ENCODE data around the gene B3GNT9.

B3GNT9 gene

DNA sequence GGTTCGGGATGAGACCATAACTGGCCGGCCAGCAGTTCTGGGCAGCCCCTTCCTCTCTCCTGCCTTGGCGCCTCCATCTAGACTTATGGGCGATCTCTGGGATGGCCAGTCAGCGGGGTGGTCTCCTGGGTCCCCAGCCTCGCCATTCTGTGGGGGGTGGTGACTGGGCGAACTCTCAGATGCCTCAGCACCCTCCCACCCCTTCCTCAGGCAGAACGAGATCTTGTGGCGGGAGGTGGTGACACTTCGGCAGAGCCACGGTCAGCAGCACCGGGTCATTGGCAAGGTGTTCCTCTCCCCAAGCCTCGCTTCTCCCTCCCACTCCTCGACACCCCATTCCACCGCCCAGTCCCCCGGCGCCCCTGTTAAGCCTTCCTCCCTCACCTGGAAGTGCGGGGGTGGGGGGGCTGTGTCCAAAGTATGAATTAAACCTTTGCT, 15.3 kb upstream of the B3GNT9 start:
- no peak for DNase-seq

- no peak for DNase-seq
Observed at GRCh38 chr16:67165121-67166078, 14.6 kb upstream of the B3GNT9 start.

- DNase-seq, result peak in 1 of 2 donors; percentile 32
Observed at GRCh38 chr16:67164599-67165061, 13.8 kb upstream of the B3GNT9 start, which contains the start of gene HSF4. TSS of gene HSF4 (plus strand) at chr16:67164745. CDS start at chr16:67164812, 67 bp downstream.

- DNase-seq, result no peak
Observed at GRCh38 chr16:67163999-67164558, 13.3 kb upstream of the B3GNT9 start.

DNA sequence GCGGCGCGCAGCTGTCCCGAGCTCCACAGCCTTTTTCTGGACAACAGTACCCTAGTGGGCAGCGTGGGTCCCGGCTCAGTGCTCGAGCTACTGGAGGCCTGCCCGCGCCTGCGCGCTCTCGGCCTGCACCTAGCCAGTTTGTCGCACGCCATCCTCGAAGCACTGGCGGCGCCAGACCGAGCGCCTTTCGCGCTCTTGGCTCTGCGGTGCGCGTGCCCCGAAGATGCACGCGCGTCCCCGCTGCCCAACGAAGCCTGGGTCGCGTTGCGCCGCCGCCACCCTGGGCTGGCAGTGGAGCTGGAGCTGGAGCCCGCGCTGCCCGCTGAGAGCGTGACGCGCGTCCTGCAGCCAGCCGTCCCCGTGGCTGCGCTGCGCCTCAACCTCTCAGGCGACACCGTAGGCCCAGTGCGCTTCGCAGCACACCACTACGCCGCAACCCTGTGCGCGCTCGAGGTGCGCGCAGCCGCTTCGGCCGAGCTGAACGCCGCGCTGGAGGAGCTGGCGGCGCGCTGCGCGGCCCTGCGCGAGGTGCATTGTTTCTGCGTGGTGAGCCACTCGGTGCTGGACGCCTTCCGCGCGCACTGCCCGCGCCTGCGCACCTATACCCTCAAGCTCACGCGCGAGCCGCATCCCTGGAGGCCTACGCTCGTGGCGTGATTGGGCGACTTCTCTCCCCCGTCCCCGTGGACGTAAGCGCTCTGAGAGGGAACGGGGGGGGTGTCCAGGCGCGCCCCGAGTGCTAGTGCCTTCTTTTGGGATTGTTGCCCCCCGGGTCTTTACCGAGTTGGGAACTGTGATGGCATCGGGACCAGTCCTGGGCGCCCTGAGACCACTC, 12.6 kb upstream of the B3GNT9 start:
- peak in 1 of 2 donors; percentile 51 for DNase-seq

GRCh38 chr16:67162506-67163163, 11.8 kb upstream of the B3GNT9 start:
- no peak for DNase-seq

GRCh38 chr16:67161595-67162058, 10.8 kb upstream of the B3GNT9 start:
- no peak for DNase-seq

- peak; percentile 69 to 73 for DNase-seq
Observed at GRCh38 chr16:67158637-67159600, 8.1 kb upstream of the B3GNT9 start.

- no peak for DNase-seq
Observed at GRCh38 chr16:67157892-67158635, 7.3 kb upstream of the B3GNT9 start.

- no peak for DNase-seq
Observed at GRCh38 chr16:67157106-67157748, 6.4 kb upstream of the B3GNT9 start.

- no peak for DNase-seq
Observed at GRCh38 chr16:67156143-67156844, 5.5 kb upstream of the B3GNT9 start.

GRCh38 chr16:67155295-67156142, 4.7 kb upstream of the B3GNT9 start:
- peak; percentile 77 to 86 for DNase-seq

- no peak for DNase-seq
Observed at GRCh38 chr16:67154578-67155294, 3.9 kb upstream of the B3GNT9 start.

- DNase-seq, result no peak
Observed at GRCh38 chr16:67151431-67152097, 766 bp upstream of the B3GNT9 start.

GRCh38 chr16:67150047-67150832, 558 bp downstream of the B3GNT9 start:
- DNase-seq, result peak in 1 of 2 donors; percentile 36

Measured in stimulated activated CD4-positive, alpha-beta T cell treated with anti-CD3 and anti-CD28 coated beads, Interleukin-2, amount 100 ng/mL, for 48 hours (primary cell).